PC-3 (cell line): ENCODE data around the gene RAB6B. TPM values are rescaled to one million over a fixed set of nuclear protein-coding genes. Genes with fewer than 3 reads are reported as not detected.

ENCODE experiments used
- ATAC-seq: fragments of 200-7000 bp; cut with Tn5 transposase; 2 replicates; pipeline ENCODE4 v1.9.1; 2020; ENCODE audit warnings: mild to moderate bottlenecking, moderate library complexity
- BruUV-seq: library from RNA; stranded (reverse); fragments of 400-500 nt; replicated peaks from 2 replicates; lab custom pipeline; 2021; lab: Mats Ljungman, UMichigan
- CTCF ChIA-PET: fragments of 300-600 bp; sonication (Branson Sonifier 250); formaldehyde crosslinking; loops from one replicate; lab custom pipeline; 2022; ENCODE audit warnings: antibody characterized with exemption; lab: Charles Lee
- POLR2A ChIA-PET: fragments of 300-600 bp; sonication (Branson Sonifier 250); formaldehyde crosslinking; loops from one replicate; lab custom pipeline; 2022; ENCODE audit warnings: antibody characterized with exemption; ENCODE audit not compliant: unreplicated experiment; lab: Charles Lee
- DNase-seq: peaks from one replicate; pipeline ENCODE4 v3.0.0-alpha.2; 2015
- H2AFZ ChIP-seq: fragments of 300-600 bp; sonication (generic); 2 replicates; pipeline ENCODE4 v1.6.0; 2016; ENCODE audit warnings: antibody characterized with exemption, low read length
- H3F3A ChIP-seq: fragments of 300-600 bp; sonication (generic); one replicate; pipeline ENCODE4 v1.6.0; 2017; ENCODE audit warnings: antibody characterized with exemption, low read length, control low read depth, mild to moderate bottlenecking; ENCODE audit not compliant: unreplicated experiment
- H3K27ac ChIP-seq: fragments of 300-600 bp; sonication (generic); 2 replicates; pipeline ENCODE4 v1.5.1; 2016; ENCODE audit warnings: mild to moderate bottlenecking, low read length
- H3K27me3 ChIP-seq: fragments of 300-600 bp; sonication (generic); 2 replicates; pipeline ENCODE4 v1.6.1; 2016; ENCODE audit warnings: low read length, mixed read lengths
- H3K36me3 ChIP-seq: fragments of 300-600 bp; sonication (generic); 2 replicates; pipeline ENCODE4 v1.6.1; 2016; ENCODE audit warnings: low read depth, mixed run types, low read length, mixed read lengths
- H3K4me1 ChIP-seq: fragments of 300-600 bp; sonication (generic); 2 replicates; pipeline ENCODE4 v1.5.1; 2016; ENCODE audit warnings: low read length; ENCODE audit not compliant: insufficient read depth
- H3K4me2 ChIP-seq: fragments of 300-600 bp; sonication (generic); 2 replicates; pipeline ENCODE4 v1.6.0; 2016; ENCODE audit warnings: low read length
- H3K4me3 ChIP-seq: fragments of 300-600 bp; sonication (generic); 2 replicates; pipeline ENCODE4 v1.5.1; 2016; ENCODE audit warnings: mild to moderate bottlenecking, low read length, mixed read lengths
- H3K79me2 ChIP-seq: fragments of 300-600 bp; sonication (generic); 2 replicates; pipeline ENCODE4 v1.6.1; 2017; ENCODE audit warnings: low read length, mixed read lengths
- H3K9ac ChIP-seq: fragments of 300-600 bp; sonication (generic); 2 replicates; pipeline ENCODE4 v1.6.0; 2016; ENCODE audit warnings: mild to moderate bottlenecking, low read length
- H3K9me2 ChIP-seq: fragments of 300-600 bp; sonication (generic); replicated peaks from 2 replicates; pipeline ENCODE4 v1.6.1; 2016; ENCODE audit warnings: mixed run types, low read length, mixed read lengths
- H3K9me3 ChIP-seq: fragments of 300-600 bp; sonication (generic); 2 replicates; pipeline ENCODE4 v1.6.1; 2016; ENCODE audit warnings: low read length, mixed read lengths
- H4K20me1 ChIP-seq: fragments of 300-600 bp; sonication (generic); 2 replicates; pipeline ENCODE4 v1.6.1; 2016; ENCODE audit warnings: low read length, mixed read lengths
- EZH2 ChIP-seq: fragments of 300-600 bp; sonication (generic); IDR thresholded peaks from one replicate; pipeline ENCODE4 v1.6.1; 2017; ENCODE audit warnings: antibody characterized with exemption, mild to moderate bottlenecking, low read length; ENCODE audit not compliant: unreplicated experiment
- EZH2phosphoT487 ChIP-seq: fragments of 300-600 bp; sonication (generic); IDR thresholded peaks from 2 replicates; pipeline ENCODE4 v1.6.1; 2018; ENCODE audit warnings: mild to moderate bottlenecking, antibody characterized with exemption, low read length, borderline replicate concordance
- intact Hi-C: fragments of 100-400 bp; cut with micrococcal nuclease; formaldehyde crosslinking; loops from 2 replicates; pipeline ENCODE4 v1.9.0; 2023
- total RNA-seq: library from RNA; depleted of rRNA; stranded (reverse); fragments of >200 nt; gene quantifications from 2 replicates; pipeline ENCODE4 v1.2.3, GENCODE V29; 2014
- TF ChIP-seq, protein P1 (sequence below): fragments of 300-600 bp; sonication (generic); conservative IDR thresholded peaks from 2 replicates; pipeline ENCODE4 v1.5.1; 2017; ENCODE audit warnings: antibody characterized with exemption, low read depth, mild to moderate bottlenecking, low read length

Gene RAB6B
- total RNA-seq, 1 experiment from 2014 or later, result 0.22 TPM

DNA sequence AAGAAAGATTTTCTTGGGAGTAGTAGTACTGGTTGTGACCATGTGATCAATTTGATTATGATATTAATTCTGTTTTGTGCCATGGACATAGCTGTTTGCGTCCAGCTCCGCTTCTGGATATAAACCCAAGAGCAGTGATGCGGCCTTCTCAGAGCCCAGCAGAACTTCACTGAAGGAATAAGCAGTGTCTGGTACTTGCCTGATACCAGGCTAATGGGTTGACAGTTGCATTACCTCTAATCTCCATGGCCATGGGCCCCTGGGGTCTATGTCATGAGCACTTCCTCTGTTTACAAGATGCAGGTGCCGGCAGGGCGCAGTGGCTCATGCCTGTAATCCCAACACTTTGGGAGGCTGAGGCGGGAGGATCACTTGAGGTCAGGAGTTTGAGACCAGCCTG, 36.3 kb upstream of the RAB6B start:
- ChIA-PET CTCF (no interaction called here), POLR2A (no interaction called here)
- intact Hi-C loops, result loop anchor here (5.0 to 10.0 kb wide), 2 partner anchors 265 to 373 kb away; no protein-coding TSS in a partner anchor

DNA sequence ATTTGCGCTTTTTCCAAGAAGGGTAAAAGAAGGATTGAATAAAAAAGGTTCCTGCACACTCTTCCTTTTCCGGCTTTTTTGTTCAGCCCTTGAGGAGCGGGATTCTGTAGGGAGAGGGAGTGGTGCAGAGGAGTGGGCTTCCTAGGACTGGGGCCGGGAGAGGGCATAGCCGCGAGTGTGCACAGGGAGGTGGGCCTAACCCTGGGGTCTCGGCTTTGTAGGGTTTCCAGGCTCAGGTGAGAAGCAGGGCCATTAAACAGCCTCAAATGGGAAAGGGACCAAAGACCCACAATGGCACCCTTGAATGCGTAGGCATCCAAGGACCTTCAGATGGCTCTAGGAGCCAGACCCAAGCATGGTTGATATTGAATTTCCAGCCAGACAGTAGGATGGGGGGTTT, 35.4 kb upstream of the RAB6B start:
- H3F3A ChIP-seq, result no peaks in the 10 kb centered on the region
- DNase-seq (no peak), ATAC-seq (no peak)
- H3K27ac ChIP-seq, result no peak overlapping the region
- no peaks in the 10 kb centered on the region for H3K27me3 ChIP-seq
- ChIA-PET POLR2A (no interaction called here), CTCF (no interaction called here)
- no peaks in the 10 kb centered on the region for H3K9me2 ChIP-seq
- no peaks in the 10 kb centered on the region for H4K20me1 ChIP-seq
- no peak for TF ChIP-seq EZH2phosphoT487
- no peak for TF ChIP-seq EZH2
- TF ChIP-seq, protein P1, sequence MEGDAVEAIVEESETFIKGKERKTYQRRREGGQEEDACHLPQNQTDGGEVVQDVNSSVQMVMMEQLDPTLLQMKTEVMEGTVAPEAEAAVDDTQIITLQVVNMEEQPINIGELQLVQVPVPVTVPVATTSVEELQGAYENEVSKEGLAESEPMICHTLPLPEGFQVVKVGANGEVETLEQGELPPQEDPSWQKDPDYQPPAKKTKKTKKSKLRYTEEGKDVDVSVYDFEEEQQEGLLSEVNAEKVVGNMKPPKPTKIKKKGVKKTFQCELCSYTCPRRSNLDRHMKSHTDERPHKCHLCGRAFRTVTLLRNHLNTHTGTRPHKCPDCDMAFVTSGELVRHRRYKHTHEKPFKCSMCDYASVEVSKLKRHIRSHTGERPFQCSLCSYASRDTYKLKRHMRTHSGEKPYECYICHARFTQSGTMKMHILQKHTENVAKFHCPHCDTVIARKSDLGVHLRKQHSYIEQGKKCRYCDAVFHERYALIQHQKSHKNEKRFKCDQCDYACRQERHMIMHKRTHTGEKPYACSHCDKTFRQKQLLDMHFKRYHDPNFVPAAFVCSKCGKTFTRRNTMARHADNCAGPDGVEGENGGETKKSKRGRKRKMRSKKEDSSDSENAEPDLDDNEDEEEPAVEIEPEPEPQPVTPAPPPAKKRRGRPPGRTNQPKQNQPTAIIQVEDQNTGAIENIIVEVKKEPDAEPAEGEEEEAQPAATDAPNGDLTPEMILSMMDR, result no peak
- no peaks in the 10 kb centered on the region for H3K79me2 ChIP-seq
- H3K4me1 ChIP-seq, result no peaks in the 10 kb centered on the region
- intact Hi-C loops, result loop anchor here (5.0 to 10.0 kb wide), 2 partner anchors 266 to 374 kb away; no protein-coding TSS in a partner anchor
- H3K36me3 ChIP-seq, result no peaks in the 10 kb centered on the region
- no peak overlapping the region for H3K4me2 ChIP-seq
- no peak overlapping the region for H3K9ac ChIP-seq
- H3K4me3 ChIP-seq, result no peak overlapping the region
- no peaks in the 10 kb centered on the region for H3K9me3 ChIP-seq
- no TSS peak for BruUV-seq
- H2AFZ ChIP-seq, result no peak overlapping the region

More for the DNA sequence above, 36.3 kb upstream of the RAB6B start:
- no peak for ATAC-seq
- H3K9ac ChIP-seq, result no peak overlapping the region
- no peaks in the 10 kb centered on the region for H3K27me3 ChIP-seq
- H3K9me3 ChIP-seq, result no peaks in the 10 kb centered on the region
- DNase-seq, result no peak
- H3K4me2 ChIP-seq, result no peak overlapping the region
- TF ChIP-seq, protein P1, result no peak
- TF ChIP-seq EZH2 (no peak), EZH2phosphoT487 (no peak)
- no peaks in the 10 kb centered on the region for H3F3A ChIP-seq
- H3K4me1 ChIP-seq, result no peaks in the 10 kb centered on the region; the same call in 1 of the 2 replicates
- H3K27ac ChIP-seq, result no peak overlapping the region
- H3K4me3 ChIP-seq, result no peak overlapping the region
- no peaks in the 10 kb centered on the region for H4K20me1 ChIP-seq
- no TSS peak for BruUV-seq
- H3K79me2 ChIP-seq, result no peaks in the 10 kb centered on the region
- no peaks in the 10 kb centered on the region for H3K36me3 ChIP-seq
- H2AFZ ChIP-seq, result no peak overlapping the region
- H3K9me2 ChIP-seq, result no peaks in the 10 kb centered on the region

DNA sequence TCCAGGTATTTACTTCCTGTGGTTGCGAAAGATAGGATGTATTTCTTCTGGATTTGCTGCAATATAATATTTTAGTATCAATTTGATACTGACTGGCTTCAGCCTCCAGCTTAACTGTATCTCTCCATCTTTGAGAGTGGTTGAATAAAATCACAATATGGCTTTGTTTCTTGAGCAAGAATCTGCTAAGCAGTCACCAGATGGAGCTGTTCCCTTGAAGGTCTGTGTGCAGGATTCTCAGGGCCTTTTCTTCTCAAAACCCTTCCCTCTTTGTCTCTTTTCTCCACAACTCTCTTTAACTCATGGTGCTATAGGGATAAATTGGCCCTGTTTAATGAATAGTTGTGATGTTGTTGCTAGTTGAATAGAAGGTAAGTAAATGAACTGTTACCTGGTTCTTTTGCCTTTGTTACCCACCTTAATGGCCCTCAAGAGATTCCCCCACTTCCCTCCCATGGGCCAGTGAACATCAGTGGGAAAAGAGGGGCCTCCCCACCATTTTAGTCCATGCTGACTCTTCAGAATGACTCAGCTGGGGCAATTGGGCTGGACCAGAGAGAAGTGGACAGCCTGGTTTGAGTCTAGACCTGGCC, 34.8 kb upstream of the RAB6B start:
- no peaks in the 10 kb centered on the region for H3K36me3 ChIP-seq
- no peak for TF ChIP-seq EZH2phosphoT487
- TF ChIP-seq, protein P1, result peak; percentile 76
- intact Hi-C loops, result loop anchor here (1.0 to 10.0 kb wide), 3 partner anchors 267 to 374 kb away; no protein-coding TSS in a partner anchor
- DNase-seq (peak; percentile 69), ATAC-seq (peak; percentile 40; the same call in 1 of the 2 replicates)
- ChIA-PET POLR2A (no interaction called here), CTCF (interaction anchor here (0.6 to 1.1 kb wide), 2 partner anchors 25 to 450 kb away, joined by 3 to 4 read pairs; no protein-coding TSS in a partner anchor)
- H2AFZ ChIP-seq, result no peak overlapping the region
- H4K20me1 ChIP-seq, result no peaks in the 10 kb centered on the region
- H3K9me3 ChIP-seq, result no peaks in the 10 kb centered on the region
- no peak overlapping the region for H3K4me2 ChIP-seq
- no peak overlapping the region for H3K9ac ChIP-seq
- no peaks in the 10 kb centered on the region for H3K79me2 ChIP-seq
- no peaks in the 10 kb centered on the region for H3K27me3 ChIP-seq
- no peaks in the 10 kb centered on the region for H3K4me1 ChIP-seq
- H3K4me3 ChIP-seq, result no peak overlapping the region
- no peaks in the 10 kb centered on the region for H3K9me2 ChIP-seq
- H3F3A ChIP-seq, result no peaks in the 10 kb centered on the region
- BruUV-seq, result no TSS peak
- H3K27ac ChIP-seq, result no peak overlapping the region
